Measurements from ENCODE around the gene NIT1. TPM values are rescaled to one million over a fixed set of nuclear protein-coding genes. Genes with fewer than 3 reads are reported as not detected.

Gene NIT1
- total RNA-seq, 1 experiment from 2014 or later = 47.2 TPM

DNA sequence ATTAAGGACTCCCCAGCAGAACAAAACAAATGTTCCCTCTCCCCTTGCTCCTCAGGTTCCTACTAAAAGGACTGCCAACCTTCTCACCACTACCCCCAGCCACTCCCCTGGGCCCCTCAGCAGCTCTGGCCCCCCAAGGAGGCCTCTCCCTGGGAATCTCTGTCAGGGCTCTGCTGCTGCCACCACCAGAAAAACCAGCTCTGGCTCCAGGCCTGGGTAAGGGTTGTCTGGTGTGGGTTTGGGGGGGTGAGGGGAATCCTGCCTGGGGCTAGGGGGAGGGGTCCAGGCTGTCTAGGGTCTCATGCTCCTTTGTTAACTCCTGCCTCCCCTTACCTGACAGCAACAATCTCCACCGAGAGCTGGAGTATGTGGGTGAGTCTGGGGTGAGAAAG lies 33.3 kb upstream of the NIT1 start:
- DNase-seq (ENCODE audit: low spot score) = no peak

DNA sequence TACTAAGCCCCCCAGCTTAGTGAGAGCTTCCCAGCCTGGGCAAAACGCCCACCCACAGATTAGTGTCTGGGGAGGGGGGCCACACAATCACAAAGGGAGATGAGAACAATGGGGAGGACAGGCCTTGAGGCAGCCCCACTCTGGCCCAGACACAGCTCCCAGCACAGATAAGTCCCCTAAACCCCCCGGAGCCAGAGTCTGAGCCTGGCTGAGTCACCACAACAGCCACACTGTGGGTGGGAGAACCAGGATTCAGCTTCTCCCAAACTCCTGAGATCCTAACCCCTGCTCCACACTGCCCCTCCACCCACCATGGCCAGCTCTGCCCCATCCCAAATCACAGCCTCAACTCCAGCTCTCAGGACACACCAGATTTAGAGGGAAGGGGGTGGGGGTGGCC lies 32.7 kb upstream of the NIT1 start:
- no peaks in the 10 kb centered on the region; the same call in 1 of the 2 replicates for H3K27me3 Mint-ChIP-seq (ENCODE audit: low read depth)
- H3K9me3 Mint-ChIP-seq = no peaks in the 10 kb centered on the region
- TF ChIP-seq CBFB (CRISPR knock-in tag; IDR thresholded peaks at IDR 0.05; ENCODE audit: low read depth) (no peak), GABPB1 (CRISPR knock-in tag; IDR thresholded peaks at IDR 0.05) (no peak), NR1H2 (CRISPR knock-in tag; IDR thresholded peaks at IDR 0.05) (no peak), FOXK1 (CRISPR knock-in tag; IDR thresholded peaks at IDR 0.05) (no peak), FOXJ3 (CRISPR knock-in tag; IDR thresholded peaks at IDR 0.05; ENCODE audit: borderline replicate concordance) (no peak), FOXP1 (CRISPR knock-in tag; IDR thresholded peaks at IDR 0.05; ENCODE audit: borderline replicate concordance) (no peak), ATF1 (CRISPR knock-in tag; IDR thresholded peaks at IDR 0.05) (no peak), ZBTB21 (CRISPR knock-in tag; IDR thresholded peaks at IDR 0.05; ENCODE audit: borderline replicate concordance) (no peak)
- TF ChIP-seq, protein P1, sequence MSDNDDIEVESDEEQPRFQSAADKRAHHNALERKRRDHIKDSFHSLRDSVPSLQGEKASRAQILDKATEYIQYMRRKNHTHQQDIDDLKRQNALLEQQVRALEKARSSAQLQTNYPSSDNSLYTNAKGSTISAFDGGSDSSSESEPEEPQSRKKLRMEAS (CRISPR knock-in tag; IDR thresholded peaks at IDR 0.05) = no peak
- H3K4me1 Mint-ChIP-seq = peaks cover 41% of the 10 kb centered on the region
- ATAC-seq (no peak), DNase-seq (ENCODE audit: low spot score) (no peak)
- no peak overlapping the region for H3K4me3 Mint-ChIP-seq
- no peak overlapping the region for H3K27ac Mint-ChIP-seq
- POLR2A ChIA-PET = interaction anchor here (0.7 kb wide), 1 partner anchor 64 kb away, joined by 4 read pairs; the partner anchor contains the start of gene F11R
- no peaks in the 10 kb centered on the region for H3K36me3 Mint-ChIP-seq
- CTCF ChIA-PET = interaction anchor here (0.6 to 4.0 kb wide), 4 partner anchors 13 to 29 kb away, joined by 3 to 24 read pairs (median 6); partner anchors contain the start of genes ARHGAP30 and KLHDC9

More for the DNA sequence above, 33.3 kb upstream of the NIT1 start:
- H3K36me3 Mint-ChIP-seq = no peaks in the 10 kb centered on the region
- ATAC-seq = no peak
- POLR2A ChIA-PET = interaction anchor here (0.6 kb wide), 1 partner anchor 206 kb away, joined by 3 read pairs; no protein-coding TSS in a partner anchor
- H3K4me1 Mint-ChIP-seq = peaks cover 45% of the 10 kb centered on the region
- TF ChIP-seq PRRX2 (CRISPR knock-in tag; IDR thresholded peaks at IDR 0.05) (no peak), TEAD4 (CRISPR knock-in tag; IDR thresholded peaks at IDR 0.05) (no peak), EMX1 (CRISPR knock-in tag; IDR thresholded peaks at IDR 0.05) (no peak), ZNF396 (CRISPR knock-in tag; IDR thresholded peaks at IDR 0.05; ENCODE audit: borderline replicate concordance) (no peak), SMAD3 (CRISPR knock-in tag; IDR thresholded peaks at IDR 0.05; ENCODE audit: borderline replicate concordance) (no peak), MYBL2 (CRISPR knock-in tag; IDR thresholded peaks at IDR 0.05) (no peak), ZNF423 (CRISPR knock-in tag; IDR thresholded peaks at IDR 0.05) (no peak)
- TF ChIP-seq, protein P2, sequence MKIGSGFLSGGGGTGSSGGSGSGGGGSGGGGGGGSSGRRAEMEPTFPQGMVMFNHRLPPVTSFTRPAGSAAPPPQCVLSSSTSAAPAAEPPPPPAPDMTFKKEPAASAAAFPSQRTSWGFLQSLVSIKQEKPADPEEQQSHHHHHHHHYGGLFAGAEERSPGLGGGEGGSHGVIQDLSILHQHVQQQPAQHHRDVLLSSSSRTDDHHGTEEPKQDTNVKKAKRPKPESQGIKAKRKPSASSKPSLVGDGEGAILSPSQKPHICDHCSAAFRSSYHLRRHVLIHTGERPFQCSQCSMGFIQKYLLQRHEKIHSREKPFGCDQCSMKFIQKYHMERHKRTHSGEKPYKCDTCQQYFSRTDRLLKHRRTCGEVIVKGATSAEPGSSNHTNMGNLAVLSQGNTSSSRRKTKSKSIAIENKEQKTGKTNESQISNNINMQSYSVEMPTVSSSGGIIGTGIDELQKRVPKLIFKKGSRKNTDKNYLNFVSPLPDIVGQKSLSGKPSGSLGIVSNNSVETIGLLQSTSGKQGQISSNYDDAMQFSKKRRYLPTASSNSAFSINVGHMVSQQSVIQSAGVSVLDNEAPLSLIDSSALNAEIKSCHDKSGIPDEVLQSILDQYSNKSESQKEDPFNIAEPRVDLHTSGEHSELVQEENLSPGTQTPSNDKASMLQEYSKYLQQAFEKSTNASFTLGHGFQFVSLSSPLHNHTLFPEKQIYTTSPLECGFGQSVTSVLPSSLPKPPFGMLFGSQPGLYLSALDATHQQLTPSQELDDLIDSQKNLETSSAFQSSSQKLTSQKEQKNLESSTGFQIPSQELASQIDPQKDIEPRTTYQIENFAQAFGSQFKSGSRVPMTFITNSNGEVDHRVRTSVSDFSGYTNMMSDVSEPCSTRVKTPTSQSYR (CRISPR knock-in tag; IDR thresholded peaks at IDR 0.05) = no peak
- no peaks in the 10 kb centered on the region for H3K9me3 Mint-ChIP-seq
- CTCF ChIA-PET = interaction anchor here (0.5 to 4.0 kb wide), 3 partner anchors 13 to 94 kb away, joined by 5 to 24 read pairs (median 7); partner anchors contain the start of gene KLHDC9
- no peak overlapping the region for H3K4me3 Mint-ChIP-seq
- no peak overlapping the region for H3K27ac Mint-ChIP-seq
- H3K27me3 Mint-ChIP-seq (ENCODE audit: low read depth) = no peaks in the 10 kb centered on the region; the same call in 1 of the 2 replicates

DNA sequence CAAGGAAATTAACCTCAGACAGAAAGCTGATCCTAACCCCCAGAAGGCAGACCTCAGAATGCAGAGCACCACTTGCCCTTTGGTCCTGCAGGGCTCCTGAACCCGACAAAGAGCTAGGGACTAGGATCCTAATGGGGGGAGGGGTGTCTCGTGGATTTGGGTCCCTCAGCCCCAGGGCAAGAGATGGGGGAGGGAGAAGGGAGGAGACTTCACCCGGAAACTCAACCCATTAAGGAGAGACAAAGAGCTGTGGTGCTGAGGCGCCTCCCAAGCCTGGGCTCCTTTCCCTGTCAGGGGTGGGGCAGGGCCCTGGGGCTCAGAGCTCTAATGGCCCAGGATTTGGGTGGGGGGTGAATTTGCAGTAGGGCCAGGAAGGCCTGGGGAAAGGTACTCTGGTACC lies 31.4 kb upstream of the NIT1 start:
- TF ChIP-seq, protein P3, sequence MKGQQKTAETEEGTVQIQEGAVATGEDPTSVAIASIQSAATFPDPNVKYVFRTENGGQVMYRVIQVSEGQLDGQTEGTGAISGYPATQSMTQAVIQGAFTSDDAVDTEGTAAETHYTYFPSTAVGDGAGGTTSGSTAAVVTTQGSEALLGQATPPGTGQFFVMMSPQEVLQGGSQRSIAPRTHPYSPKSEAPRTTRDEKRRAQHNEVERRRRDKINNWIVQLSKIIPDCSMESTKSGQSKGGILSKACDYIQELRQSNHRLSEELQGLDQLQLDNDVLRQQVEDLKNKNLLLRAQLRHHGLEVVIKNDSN (CRISPR knock-in tag; IDR thresholded peaks at IDR 0.05) = no peak
- TF ChIP-seq ETV6 (CRISPR knock-in tag; IDR thresholded peaks at IDR 0.05) (no peak), ZNF423 (CRISPR knock-in tag; IDR thresholded peaks at IDR 0.05) (no peak), RELA (CRISPR knock-in tag; IDR thresholded peaks at IDR 0.05; ENCODE audit: borderline replicate concordance) (no peak), CBFB (CRISPR knock-in tag; IDR thresholded peaks at IDR 0.05; ENCODE audit: low read depth) (no peak)
- TF ChIP-seq, protein P4, sequence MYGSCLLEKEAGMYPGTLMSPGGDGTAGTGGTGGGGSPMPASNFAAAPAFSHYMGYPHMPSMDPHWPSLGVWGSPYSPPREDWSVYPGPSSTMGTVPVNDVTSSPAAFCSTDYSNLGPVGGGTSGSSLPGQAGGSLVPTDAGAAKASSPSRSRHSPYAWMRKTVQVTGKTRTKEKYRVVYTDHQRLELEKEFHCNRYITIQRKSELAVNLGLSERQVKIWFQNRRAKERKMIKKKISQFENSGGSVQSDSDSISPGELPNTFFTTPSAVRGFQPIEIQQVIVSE (CRISPR knock-in tag; IDR thresholded peaks at IDR 0.05; ENCODE audit: borderline replicate concordance) = no peak
- Mint-ChIP-seq H3K4me1 (peaks cover 31% of the 10 kb centered on the region), H3K27me3 (ENCODE audit: low read depth) (no peaks in the 10 kb centered on the region), H3K36me3 (no peaks in the 10 kb centered on the region), H3K4me3 (no peak overlapping the region), H3K27ac (no peak overlapping the region), H3K9me3 (no peaks in the 10 kb centered on the region)
- ATAC-seq (peak; percentile 29; the same call in 1 of the 2 replicates), DNase-seq (ENCODE audit: low spot score) (no peak)
- POLR2A ChIA-PET = no interaction called here
- CTCF ChIA-PET = interaction anchor here (1.2 to 4.0 kb wide), 4 partner anchors 11 to 89 kb away, joined by 4 to 24 read pairs (median 6); partner anchors contain the start of genes ARHGAP30 and KLHDC9

Data from WTC11 (cell line).